NK-92 treated with Interleukin-12 subunit alpha and Interleukin-12 subunit beta, amount 100 ng/mL, for 24 hours (cell line): ENCODE data around the gene OOSP1.
"Not testable (repeated sequence)": the region's sequence is repeated elsewhere in the genome, so short reads cannot be mapped to it uniquely, and the experiment has no call there.

Experiments used
- DNase-seq: peaks from one replicate; lab custom pipeline; 2025; lab: John Stamatoyannopoulos, UW

Gene OOSP1

GRCh38 chr11:59960502-59961381 is 22.5 kb downstream of the OOSP1 start:
- no peak for DNase-seq

GRCh38 chr11:59962107-59962482 is 23.9 kb downstream of the OOSP1 start:
- DNase-seq, result no peak

- no peak for DNase-seq
Observed at GRCh38 chr11:59963733-59964132, 25.5 kb downstream of the OOSP1 start, which contains the start of gene OOSP4A. OOSP4A (plus strand) TSS chr11:59964033; CDS start chr11:59964033, 0 bp downstream.

DNA sequence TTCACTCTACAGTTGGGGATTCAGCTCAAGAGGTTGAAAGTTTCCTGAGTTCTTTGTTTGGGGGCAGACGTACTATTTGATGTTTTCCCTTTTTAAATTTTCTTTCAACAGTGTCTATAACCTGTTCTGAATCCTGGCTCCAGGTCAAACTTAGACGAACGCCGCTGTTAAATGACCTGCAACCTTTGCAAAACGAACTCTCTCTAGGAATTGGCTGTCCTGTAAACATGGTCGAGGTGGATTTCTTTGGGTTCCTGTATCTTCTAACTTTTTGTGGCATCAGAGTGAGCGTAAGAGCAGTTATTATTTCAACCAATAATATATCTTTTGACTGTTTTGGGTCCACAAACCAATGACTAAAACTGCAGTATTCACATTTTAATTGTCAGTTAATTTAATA is 27.2 kb downstream of the OOSP1 start:
- no peak for DNase-seq

DNA sequence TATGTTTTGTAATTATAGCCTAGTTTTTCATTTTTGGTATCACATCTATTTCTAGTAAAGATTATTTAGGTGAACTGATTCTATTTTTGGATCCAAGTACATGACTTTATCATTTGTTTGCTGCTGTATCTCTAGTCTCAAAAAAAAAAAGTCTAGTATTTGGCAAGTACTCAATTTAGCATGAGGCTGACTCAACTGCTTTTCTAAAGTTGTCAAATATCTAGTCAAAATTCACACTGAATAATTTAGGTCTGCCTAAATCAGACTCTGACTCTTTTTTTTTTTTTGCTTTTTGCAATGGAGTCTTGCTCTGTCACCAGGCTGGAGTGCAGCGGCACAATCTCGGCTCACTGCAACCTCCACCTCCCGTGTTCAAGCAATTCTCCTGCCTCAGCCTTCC is 28.0 kb downstream of the OOSP1 start:
- DNase-seq, result no peak

GRCh38 chr11:59967677-59968394 is 29.6 kb downstream of the OOSP1 start:
- DNase-seq, result no peak

DNA sequence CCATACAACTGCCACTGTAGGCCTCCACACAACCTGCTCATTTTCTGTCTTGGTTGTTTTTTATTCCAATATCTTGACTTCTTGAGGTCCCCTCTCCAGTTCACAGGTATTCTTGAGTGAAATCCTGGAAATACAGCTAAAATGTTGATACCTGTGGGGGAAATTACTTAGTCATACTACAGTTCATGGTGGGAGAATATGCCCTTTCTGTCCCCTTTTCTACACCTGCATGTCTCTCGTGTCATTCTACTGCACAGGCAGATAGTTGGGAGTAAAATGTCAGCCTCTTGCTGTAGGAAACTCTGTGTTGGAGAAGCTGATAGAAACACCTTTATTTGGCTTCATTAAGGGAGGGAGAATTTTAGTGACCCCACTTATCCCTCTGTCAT is 30.2 kb downstream of the OOSP1 start:
- no peak for DNase-seq

- DNase-seq, result no peak
Observed at GRCh38 chr11:59973097-59973496, 34.9 kb downstream of the OOSP1 start.

- DNase-seq, result no peak
Observed at GRCh38 chr11:59981106-59981770, 43.0 kb downstream of the OOSP1 start.

GRCh38 chr11:59982037-59982436 is 43.8 kb downstream of the OOSP1 start:
- DNase-seq, result not testable (repeated sequence)

- no peak for DNase-seq
Observed at GRCh38 chr11:59983212-59983611, 45.0 kb downstream of the OOSP1 start.

DNA sequence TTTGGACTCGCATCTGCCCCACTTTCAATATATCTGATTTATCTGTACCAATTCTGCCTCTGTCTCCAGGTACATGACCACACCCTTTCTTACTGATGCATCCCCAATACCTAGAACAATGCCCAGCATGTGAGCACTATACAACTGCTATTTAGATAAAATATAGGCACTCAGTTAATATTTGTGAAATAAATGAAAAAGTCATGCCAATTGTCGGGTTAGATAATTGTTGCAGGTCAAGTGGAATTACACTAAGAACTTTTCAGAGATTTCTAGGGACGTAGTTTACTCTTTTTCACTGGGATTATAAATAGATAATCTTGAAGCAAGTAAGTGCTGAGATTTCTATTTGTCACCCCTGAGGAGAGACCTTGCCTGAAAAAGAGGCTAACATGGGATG is 46.1 kb downstream of the OOSP1 start:
- no peak for DNase-seq

- no peak for DNase-seq
Observed at GRCh38 chr11:59990421-59990820, 52.2 kb downstream of the OOSP1 start.

DNA sequence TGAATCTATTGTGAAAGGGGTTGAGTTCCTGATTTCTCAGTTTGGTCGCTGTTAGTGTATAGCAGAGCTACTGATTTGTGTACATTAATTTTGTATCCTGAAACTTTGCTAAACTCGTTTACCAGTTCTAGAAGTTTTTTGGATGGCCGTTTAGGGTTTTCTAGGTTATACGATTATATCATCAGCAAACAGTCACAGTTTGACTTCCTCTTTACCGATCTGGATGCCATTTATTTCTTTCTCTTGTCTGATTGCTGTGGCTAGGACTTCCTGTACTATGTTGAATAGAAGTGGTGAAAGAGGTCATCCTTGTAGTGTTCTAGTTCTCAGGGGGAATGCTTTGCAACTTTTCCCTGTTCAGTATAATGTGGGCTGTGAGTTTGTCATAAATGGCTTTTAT is 54.2 kb downstream of the OOSP1 start:
- DNase-seq, result no peak

GRCh38 chr11:59997800-59998199 is 59.6 kb downstream of the OOSP1 start:
- no peak for DNase-seq

GRCh38 chr11:59999691-60000090 is 61.5 kb downstream of the OOSP1 start:
- no peak for DNase-seq

DNA sequence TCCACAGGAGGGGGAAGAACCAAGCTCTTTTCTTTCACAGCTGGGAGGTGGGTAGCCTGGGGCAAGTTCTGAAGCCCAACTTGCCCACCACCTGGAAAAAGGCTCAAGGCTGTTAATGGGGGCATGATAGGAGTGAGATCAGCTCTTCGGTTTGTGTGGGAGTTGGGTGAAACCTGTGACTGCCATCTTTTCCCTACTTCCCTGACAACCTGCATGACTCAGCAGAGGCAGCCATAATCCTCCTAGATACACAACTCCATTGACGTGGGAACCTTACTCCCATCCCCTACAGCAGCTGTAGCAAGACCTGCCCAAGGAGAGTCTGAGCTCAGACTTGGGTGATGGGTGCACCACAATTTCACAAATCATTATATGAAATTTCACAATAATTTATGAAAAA is 65.5 kb downstream of the OOSP1 start:
- no peak for DNase-seq

- DNase-seq, result no peak
Observed at GRCh38 chr11:60005360-60005759, 67.1 kb downstream of the OOSP1 start.
